Frontal cortex (tissue), 4 donors: ENCODE data around the gene MANF. TPM values are rescaled to one million over a fixed set of nuclear protein-coding genes. Genes with fewer than 3 reads are reported as not detected.
"Not testable (repeated sequence)": the region's sequence is repeated elsewhere in the genome, so short reads cannot be mapped to it uniquely, and the experiment has no call there.

ENCODE experiments used
- DNase-seq, 2 donors: peaks; one replicate each; pipeline ENCODE4 v3.0.0; 2012; ENCODE audit warnings: low spot score in 2 of 2
- FAIRE-seq: peaks from 2 replicates; lab custom pipeline; 2012; peaks lifted over from hg19 to GRCh38; lab: Jason Lieb, UNC
- total RNA-seq: library from RNA; depleted of rRNA; stranded (reverse); fragments of >200 nt; gene quantifications from one replicate; pipeline ENCODE4 v1.2.3, GENCODE V29; 2014
- donor health status: control.
- donor health status: control.
- donor health status: control.

MANF gene
- total RNA-seq, 1 donor from 2014 or later = 33.8 TPM

GRCh38 chr3:51368276-51368675, 16.8 kb upstream of the MANF start:
- FAIRE-seq, DNase-seq: not testable (repeated sequence)

GRCh38 chr3:51371943-51372557, 13.0 kb upstream of the MANF start:
- DNase-seq = peak in 1 of 2 donors; percentile 39
- no peak for FAIRE-seq

- FAIRE-seq (no peak), DNase-seq (no peak)
Observed at GRCh38 chr3:51373658-51374421, 11.3 kb upstream of the MANF start.

GRCh38 chr3:51374456-51374855, 10.6 kb upstream of the MANF start:
- DNase-seq (no peak), FAIRE-seq (no peak)

GRCh38 chr3:51375136-51375535, 10.0 kb upstream of the MANF start:
- no peak for FAIRE-seq
- no peak for DNase-seq

- DNase-seq (no peak), FAIRE-seq (no peak)
Observed at GRCh38 chr3:51375571-51375970, 9.5 kb upstream of the MANF start.

GRCh38 chr3:51378065-51378464, 7.0 kb upstream of the MANF start:
- FAIRE-seq (no peak), DNase-seq (no peak)

GRCh38 chr3:51378726-51379125, 6.4 kb upstream of the MANF start:
- FAIRE-seq = no peak
- no peak for DNase-seq

GRCh38 chr3:51379301-51379700, 5.8 kb upstream of the MANF start:
- DNase-seq (no peak), FAIRE-seq (no peak)

GRCh38 chr3:51379746-51380455, 5.2 kb upstream of the MANF start:
- FAIRE-seq = no peak
- no peak for DNase-seq

- DNase-seq = no peak
- no peak for FAIRE-seq
Observed at GRCh38 chr3:51380601-51381332, 4.3 kb upstream of the MANF start.

GRCh38 chr3:51381333-51381705, 3.8 kb upstream of the MANF start:
- no peak for FAIRE-seq

GRCh38 chr3:51382076-51382745, 2.9 kb upstream of the MANF start:
- no peak for FAIRE-seq

More at GRCh38 chr3:51381333-51381705, 3.8 kb upstream of the MANF start:
- no peak for DNase-seq

GRCh38 chr3:51382947-51383578, 2.0 kb upstream of the MANF start:
- FAIRE-seq (no peak), DNase-seq (no peak)

More at GRCh38 chr3:51382076-51382745, 2.9 kb upstream of the MANF start:
- DNase-seq = no peak

- DNase-seq = peak; percentile 56 to 58
- no peak for FAIRE-seq
Observed at GRCh38 chr3:51384055-51384725, 901 bp upstream of the MANF start.

- DNase-seq = no peak
- FAIRE-seq = no peak
Observed at GRCh38 chr3:51385621-51386091, 565 bp downstream of the MANF start.

GRCh38 chr3:51386159-51386851, 1.2 kb downstream of the MANF start:
- DNase-seq (no peak), FAIRE-seq (no peak)

GRCh38 chr3:51386852-51387229, 1.8 kb downstream of the MANF start:
- FAIRE-seq (no peak), DNase-seq (no peak)
